Embryonic facial prominence (tissue), 1 donor: Measurements from ENCODE around the gene TTLL12.
"Not testable (repeated sequence)": the region's sequence is repeated elsewhere in the genome, so short reads cannot be mapped to it uniquely, and the experiment has no call there.

Source experiments
- DNase-seq: peaks from one replicate; pipeline ENCODE4 v3.0.0-alpha.2; 2016; ENCODE audit errors: extremely low spot score

The TTLL12 gene

DNA sequence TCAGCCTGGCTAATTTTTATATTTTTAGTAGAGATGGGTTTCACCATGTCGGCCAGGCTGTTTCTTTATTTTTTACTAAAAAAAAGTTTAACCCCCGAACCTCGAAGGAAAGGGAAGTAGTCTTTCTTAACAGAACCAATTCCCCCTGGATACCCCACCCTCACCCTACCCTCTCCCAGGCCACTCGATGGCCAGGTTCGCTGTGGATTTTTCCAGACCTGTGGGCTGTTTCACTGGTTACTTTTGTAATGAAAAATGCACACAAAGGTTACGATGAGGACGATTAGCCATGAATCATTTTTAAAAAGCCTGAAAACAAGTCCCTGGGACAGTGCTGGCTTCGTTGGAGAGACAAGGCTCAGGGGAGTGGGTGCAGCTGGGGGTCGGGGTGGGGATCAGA is 33.0 kb downstream of the TTLL12 start:
- DNase-seq: no peak

GRCh38 chr22:43152357-43153071 is 34.4 kb downstream of the TTLL12 start:
- peak; percentile 46 for DNase-seq

DNA sequence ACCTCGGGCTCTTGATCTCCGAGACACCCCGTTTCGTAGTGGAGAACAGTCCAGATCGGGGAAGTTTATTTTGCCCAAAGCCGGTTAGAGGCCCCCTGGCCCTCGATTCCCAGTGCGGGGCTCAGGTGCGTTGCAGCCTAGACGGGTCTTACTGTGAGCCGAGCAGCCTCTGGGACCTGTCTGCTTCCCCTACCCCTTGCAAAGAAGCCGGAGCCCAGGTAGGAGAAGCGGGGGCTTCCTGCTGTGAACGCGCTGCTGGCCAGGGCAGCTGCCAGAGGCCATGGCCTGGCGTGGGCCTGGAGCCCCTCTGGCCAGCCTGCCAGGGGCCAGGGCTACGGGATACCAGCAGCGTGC is 35.0 kb downstream of the TTLL12 start:
- no peak for DNase-seq

DNA sequence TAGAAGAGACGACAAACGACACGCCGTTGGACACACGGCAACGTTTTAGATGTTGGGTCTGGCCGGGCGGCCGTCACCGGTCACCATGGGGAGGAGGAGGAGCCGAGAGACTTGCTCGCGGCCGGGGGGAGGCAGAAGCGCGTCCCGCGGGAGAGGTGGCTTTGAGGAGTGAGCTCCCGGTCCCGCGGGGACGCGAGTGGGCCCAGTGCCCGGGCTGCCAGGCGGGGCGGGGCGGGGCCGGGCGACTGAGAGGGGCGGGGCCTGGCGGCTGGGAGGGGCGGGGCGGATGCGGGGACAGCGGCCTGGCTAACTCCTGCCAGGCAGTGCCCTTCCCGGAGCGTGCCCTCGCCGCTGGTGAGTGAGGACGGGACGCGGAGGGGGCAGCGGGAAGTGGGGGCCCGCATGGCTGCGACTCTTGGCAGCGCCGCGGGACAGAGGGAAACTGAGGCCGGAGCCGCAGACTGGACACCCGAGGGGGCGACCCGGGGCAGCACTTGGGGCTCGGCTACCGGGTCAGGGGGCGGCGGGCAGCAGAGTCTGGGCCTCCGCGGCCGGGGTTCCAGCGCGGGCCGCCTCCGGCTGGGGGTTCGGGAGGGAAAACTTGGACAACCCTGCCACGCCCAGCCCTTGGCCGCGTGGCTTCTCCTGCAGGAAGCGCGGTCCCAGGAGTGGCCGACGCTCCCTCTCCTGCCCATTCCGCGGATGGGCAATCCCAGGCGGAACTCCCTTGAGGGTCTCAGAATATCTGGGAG is 35.5 kb downstream of the TTLL12 start, which contains the start of gene TSPO:
Gene TSPO, plus strand, starts transcription at position 309 of the 752 bp plus-strand sequence. CDS start 7,680 bp downstream, outside the sequence.
- no peak for DNase-seq

DNA sequence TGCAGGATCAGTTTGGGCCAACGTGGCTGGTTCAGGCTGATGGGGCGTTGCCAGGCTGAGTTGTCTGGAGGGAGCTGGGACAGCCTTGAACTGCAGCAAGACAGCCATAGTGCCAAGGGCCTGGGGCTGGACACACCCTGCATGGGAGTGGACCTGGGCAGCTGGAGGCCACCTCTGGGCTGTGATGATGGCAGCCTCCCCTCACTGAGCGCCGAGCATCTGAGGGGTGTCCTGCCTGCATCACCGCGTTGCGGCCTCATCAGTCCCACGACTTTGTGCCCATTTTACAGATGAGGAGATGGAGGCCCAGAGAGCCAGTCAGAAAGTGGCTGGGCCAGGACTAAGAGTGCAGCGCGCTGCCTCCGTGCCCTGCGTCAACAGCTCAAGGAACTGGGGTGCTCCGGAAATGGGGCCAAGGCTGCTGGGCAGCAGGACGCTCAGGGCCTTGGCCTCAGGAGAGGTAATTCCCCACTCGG is 36.2 kb downstream of the TTLL12 start:
- DNase-seq: no peak

- DNase-seq: no peak
Observed at GRCh38 chr22:43148581-43148980, 38.4 kb downstream of the TTLL12 start.

- DNase-seq: no peak
Observed at GRCh38 chr22:43147821-43148220, 39.1 kb downstream of the TTLL12 start.

- not testable (repeated sequence) for DNase-seq
Observed at GRCh38 chr22:43146332-43146731, 40.6 kb downstream of the TTLL12 start.

- not testable (repeated sequence) for DNase-seq
Observed at GRCh38 chr22:43145371-43145770, 41.6 kb downstream of the TTLL12 start.

GRCh38 chr22:43144949-43145348 is 42.0 kb downstream of the TTLL12 start:
- no peak for DNase-seq

GRCh38 chr22:43142880-43143562 is 43.9 kb downstream of the TTLL12 start, which contains the start of gene MCAT:
MCAT (minus strand) TSS chr22:43143398; CDS start chr22:43143348, 50 bp downstream.
- DNase-seq: peak; percentile 62

GRCh38 chr22:43136801-43137200 is 50.1 kb downstream of the TTLL12 start:
- no peak for DNase-seq

DNA sequence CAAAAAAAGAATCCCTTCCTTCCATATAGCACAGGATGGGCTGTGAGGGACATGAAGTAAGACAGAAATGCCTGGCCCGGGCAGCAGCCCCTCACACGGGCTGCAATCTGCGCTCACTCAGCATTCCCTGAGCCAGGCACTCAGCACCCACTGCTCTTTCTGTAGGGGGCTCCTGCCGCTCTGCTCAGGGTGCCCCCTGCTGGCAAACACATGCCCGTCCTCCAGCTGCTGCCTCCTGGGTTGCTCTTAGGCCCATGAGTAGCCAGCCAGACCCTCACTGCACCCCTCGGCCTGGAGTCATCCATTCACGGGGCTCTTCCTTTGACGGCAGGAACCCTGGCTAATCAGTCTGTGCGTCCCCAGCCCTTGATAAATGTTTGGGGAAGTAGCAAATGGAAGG is 50.7 kb downstream of the TTLL12 start:
- no peak for DNase-seq

- no peak for DNase-seq
Observed at GRCh38 chr22:43135565-43135964, 51.4 kb downstream of the TTLL12 start.

DNA sequence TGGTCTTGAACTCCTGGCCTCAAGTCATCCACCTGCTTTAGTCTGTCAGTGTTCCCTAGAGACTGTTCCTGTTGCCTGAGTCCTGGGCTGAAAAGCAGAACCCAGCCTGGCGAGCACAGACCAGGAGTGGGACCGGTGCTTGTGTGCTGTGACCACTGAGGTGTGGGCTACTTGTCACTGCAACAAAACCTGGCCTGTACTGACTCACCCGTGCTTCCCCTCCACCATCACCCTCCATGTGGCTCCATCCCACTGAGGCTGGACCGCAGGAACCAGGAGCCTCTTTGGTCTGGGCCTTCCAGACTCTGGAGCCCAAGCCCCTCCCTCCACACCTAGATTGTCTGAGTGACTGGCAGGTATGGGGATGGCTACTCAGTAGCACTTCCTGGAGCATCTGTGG is 52.4 kb downstream of the TTLL12 start:
- DNase-seq: no peak

GRCh38 chr22:43133401-43133800 is 53.5 kb downstream of the TTLL12 start:
- no peak for DNase-seq

GRCh38 chr22:43131773-43132501 is 55.0 kb downstream of the TTLL12 start:
- no peak for DNase-seq

DNA sequence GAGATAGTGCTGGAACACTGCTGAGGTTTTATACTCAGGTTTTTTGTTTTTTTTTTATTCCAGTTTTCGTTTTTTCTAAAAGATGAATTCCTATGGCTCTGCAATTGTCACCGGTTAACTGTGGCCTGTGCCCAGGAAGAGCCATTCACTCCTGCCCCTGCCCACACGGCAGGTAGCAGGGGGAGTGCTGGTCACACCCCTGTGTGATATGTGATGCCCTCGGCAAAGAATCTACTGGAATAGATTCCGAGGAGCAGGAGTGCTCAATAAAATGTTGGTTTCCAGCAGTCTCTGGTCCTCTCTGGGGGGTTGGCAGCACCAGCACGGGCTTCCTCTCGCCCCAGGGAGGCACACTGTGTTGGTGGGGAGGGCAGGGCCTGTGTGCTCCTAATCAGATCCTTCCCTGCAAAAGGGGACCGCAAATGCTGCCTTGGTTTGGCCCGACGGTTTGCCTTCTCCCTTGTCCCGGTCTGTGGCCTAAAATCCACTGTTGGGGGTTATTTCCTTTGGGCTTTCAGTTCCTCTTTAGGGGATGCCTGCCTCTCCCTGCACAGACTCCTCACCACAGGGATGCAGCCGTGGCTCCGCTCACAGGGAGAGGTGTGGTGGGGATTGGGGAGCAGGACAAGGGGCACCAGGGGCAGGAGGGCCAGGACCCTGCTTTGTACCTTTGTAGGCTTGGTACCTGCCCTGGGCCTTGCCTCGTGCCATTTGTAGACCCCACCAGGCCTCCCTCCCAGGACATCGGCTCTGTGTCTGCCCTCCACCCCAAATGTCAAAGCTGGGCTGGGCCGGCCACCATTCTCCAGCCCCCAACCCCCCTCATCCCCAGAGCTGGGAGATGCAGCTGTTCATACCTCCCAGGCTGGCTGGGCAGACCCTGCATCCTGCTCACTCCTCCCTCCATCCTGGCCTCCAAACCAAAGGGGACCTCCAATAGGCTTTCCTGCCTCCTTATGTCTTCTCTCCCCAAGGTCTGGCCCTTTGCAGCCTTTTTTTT is 57.2 kb downstream of the TTLL12 start:
- DNase-seq: no peak

DNA sequence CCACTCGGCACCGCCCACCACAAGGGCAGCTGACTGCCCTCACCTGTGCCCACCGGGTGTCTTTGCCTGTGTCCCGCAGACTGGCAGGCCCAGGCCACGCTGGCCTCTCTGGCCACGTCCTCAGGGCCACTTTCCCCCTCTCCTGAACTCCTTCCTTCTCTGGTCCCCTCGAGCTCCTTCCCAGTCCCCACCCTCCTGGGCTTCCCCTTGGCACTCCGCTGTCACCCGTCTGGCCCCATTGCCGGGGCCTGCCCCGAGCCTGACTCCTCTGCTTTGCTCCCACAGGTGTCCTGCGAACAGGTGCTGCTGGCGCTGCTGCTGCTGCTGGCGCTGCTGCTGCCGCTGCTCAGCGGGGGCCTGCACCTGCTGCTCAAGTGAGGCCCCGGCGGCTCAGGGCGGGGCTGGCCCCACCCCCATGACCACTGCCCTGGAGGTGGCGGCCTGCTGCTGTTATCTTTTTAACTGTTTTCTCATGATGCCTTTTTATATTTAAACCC is 58.0 kb downstream of the TTLL12 start:
- DNase-seq: no peak

- DNase-seq: no peak
Observed at GRCh38 chr22:43128116-43128515, 58.8 kb downstream of the TTLL12 start.
